ENCODE measurements around the gene FBP1. TPM values are rescaled to one million over a fixed set of nuclear protein-coding genes. Genes with fewer than 3 reads are reported as not detected.
"Not testable (repeated sequence)": the region's sequence is repeated elsewhere in the genome, so short reads cannot be mapped to it uniquely, and the experiment has no call there.

Gene FBP1
- total RNA-seq, 1 donor from 2014 or later = not detected

- Mint-ChIP-seq H3K27me3 (ENCODE audit: unreplicated experiment) (peaks cover 49% of the 10 kb centered on the region), H3K36me3 (ENCODE audit: unreplicated experiment) (no peaks in the 10 kb centered on the region), H3K4me1 (ENCODE audit: unreplicated experiment) (peaks cover 6% of the 10 kb centered on the region), H3K4me3 (ENCODE audit: unreplicated experiment) (no peak overlapping the region), H3K27ac (ENCODE audit: unreplicated experiment) (no peak overlapping the region), H3K9me3 (ENCODE audit: unreplicated experiment) (no peaks in the 10 kb centered on the region)
- TF ChIP-seq, protein P1, sequence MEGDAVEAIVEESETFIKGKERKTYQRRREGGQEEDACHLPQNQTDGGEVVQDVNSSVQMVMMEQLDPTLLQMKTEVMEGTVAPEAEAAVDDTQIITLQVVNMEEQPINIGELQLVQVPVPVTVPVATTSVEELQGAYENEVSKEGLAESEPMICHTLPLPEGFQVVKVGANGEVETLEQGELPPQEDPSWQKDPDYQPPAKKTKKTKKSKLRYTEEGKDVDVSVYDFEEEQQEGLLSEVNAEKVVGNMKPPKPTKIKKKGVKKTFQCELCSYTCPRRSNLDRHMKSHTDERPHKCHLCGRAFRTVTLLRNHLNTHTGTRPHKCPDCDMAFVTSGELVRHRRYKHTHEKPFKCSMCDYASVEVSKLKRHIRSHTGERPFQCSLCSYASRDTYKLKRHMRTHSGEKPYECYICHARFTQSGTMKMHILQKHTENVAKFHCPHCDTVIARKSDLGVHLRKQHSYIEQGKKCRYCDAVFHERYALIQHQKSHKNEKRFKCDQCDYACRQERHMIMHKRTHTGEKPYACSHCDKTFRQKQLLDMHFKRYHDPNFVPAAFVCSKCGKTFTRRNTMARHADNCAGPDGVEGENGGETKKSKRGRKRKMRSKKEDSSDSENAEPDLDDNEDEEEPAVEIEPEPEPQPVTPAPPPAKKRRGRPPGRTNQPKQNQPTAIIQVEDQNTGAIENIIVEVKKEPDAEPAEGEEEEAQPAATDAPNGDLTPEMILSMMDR (IDR thresholded peaks at IDR 0.05) = no peak
- DNase-seq (ENCODE audit: extremely low spot score, unreplicated experiment) = no peak
Observed at GRCh38 chr9:94602666-94603065, 36.7 kb downstream of the FBP1 start.

GRCh38 chr9:94600715-94601114, 38.6 kb downstream of the FBP1 start:
- H3K36me3 Mint-ChIP-seq (ENCODE audit: unreplicated experiment) = no peaks in the 10 kb centered on the region
- peaks cover 6% of the 10 kb centered on the region for H3K4me1 Mint-ChIP-seq (ENCODE audit: unreplicated experiment)
- H3K9me3 Mint-ChIP-seq (ENCODE audit: unreplicated experiment) = no peaks in the 10 kb centered on the region
- TF ChIP-seq, protein P1 (IDR thresholded peaks at IDR 0.05) = no peak
- H3K27me3 Mint-ChIP-seq (ENCODE audit: unreplicated experiment) = peaks cover 40% of the 10 kb centered on the region
- DNase-seq (ENCODE audit: extremely low spot score, unreplicated experiment) = no peak
- no peak overlapping the region for H3K4me3 Mint-ChIP-seq (ENCODE audit: unreplicated experiment)
- no peak overlapping the region for H3K27ac Mint-ChIP-seq (ENCODE audit: unreplicated experiment)

GRCh38 chr9:94600258-94600657, 39.1 kb downstream of the FBP1 start:
- H3K4me1 Mint-ChIP-seq (ENCODE audit: unreplicated experiment) = peaks cover 6% of the 10 kb centered on the region
- peaks cover 38% of the 10 kb centered on the region for H3K27me3 Mint-ChIP-seq (ENCODE audit: unreplicated experiment)
- no peaks in the 10 kb centered on the region for H3K9me3 Mint-ChIP-seq (ENCODE audit: unreplicated experiment)
- H3K4me3 Mint-ChIP-seq (ENCODE audit: unreplicated experiment) = no peak overlapping the region
- TF ChIP-seq, protein P1 (IDR thresholded peaks at IDR 0.05) = no peak
- no peak overlapping the region for H3K27ac Mint-ChIP-seq (ENCODE audit: unreplicated experiment)
- H3K36me3 Mint-ChIP-seq (ENCODE audit: unreplicated experiment) = no peaks in the 10 kb centered on the region
- DNase-seq (ENCODE audit: extremely low spot score, unreplicated experiment) = no peak

DNA sequence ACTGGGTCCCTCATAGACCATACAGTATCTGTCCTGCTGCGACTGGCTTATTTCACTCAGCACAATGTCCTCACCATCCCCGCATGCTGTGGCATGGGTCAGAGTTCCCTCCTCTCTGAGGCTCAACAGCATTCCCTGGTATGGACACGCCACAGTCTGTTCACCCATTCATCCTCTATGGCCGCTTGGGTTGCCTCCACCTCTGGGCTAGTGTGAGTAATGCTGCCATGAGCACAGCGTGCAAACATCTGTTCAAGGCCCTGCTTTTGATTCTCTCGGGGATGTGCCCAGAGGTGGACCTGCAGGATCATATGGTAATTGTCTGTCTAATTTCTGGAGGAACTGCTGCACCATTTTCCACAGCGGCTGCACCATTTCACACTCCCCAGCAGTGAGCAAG, 40.2 kb downstream of the FBP1 start:
- Mint-ChIP-seq H3K36me3 (ENCODE audit: unreplicated experiment) (no peaks in the 10 kb centered on the region), H3K4me1 (ENCODE audit: unreplicated experiment) (peaks cover 6% of the 10 kb centered on the region), H3K4me3 (ENCODE audit: unreplicated experiment) (no peak overlapping the region), H3K27me3 (ENCODE audit: unreplicated experiment) (peaks cover 32% of the 10 kb centered on the region), H3K9me3 (ENCODE audit: unreplicated experiment) (no peaks in the 10 kb centered on the region), H3K27ac (ENCODE audit: unreplicated experiment) (no peak overlapping the region)
- TF ChIP-seq, protein P1 (IDR thresholded peaks at IDR 0.05) = no peak
- no peak for DNase-seq (ENCODE audit: extremely low spot score, unreplicated experiment)

GRCh38 chr9:94593459-94594345, 45.6 kb downstream of the FBP1 start, which contains the start of gene FBP2:
FBP2 (minus strand) TSS chr9:94593824; CDS start chr9:94593726, 98 bp downstream.
- DNase-seq (ENCODE audit: extremely low spot score, unreplicated experiment) = no peak
- Mint-ChIP-seq H3K27ac (ENCODE audit: unreplicated experiment) (no peak within 1 kb of the TSS), H3K9me3 (ENCODE audit: unreplicated experiment) (no peaks in the 10 kb centered on the region), H3K4me1 (ENCODE audit: unreplicated experiment) (no peaks in the 10 kb centered on the region), H3K27me3 (ENCODE audit: unreplicated experiment) (peaks cover 23% of the 10 kb centered on the region), H3K36me3 (ENCODE audit: unreplicated experiment) (no peaks in the 10 kb centered on the region), H3K4me3 (ENCODE audit: unreplicated experiment) (no peak within 1 kb of the TSS)
- TF ChIP-seq, protein P1 (IDR thresholded peaks at IDR 0.05) = no peak

DNA sequence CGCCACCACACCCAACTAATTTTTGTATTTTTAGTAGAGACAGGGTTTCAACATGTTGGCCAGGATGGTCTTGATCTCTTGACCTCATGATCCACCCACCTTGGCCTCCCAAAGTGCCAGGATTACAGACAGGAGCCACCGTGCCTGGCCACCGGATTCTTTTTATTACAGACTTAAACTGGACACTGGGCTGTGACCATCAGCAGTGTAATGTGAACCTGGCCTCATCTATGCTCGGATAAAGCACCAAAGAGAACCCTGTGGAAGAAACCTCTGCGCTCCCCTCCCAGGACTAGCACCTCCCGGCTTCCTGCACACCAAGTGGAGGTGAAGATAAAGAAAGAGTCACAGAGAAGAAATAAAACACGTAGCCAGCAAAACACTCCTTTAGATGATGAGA, 46.6 kb downstream of the FBP1 start:
- H3K36me3 Mint-ChIP-seq (ENCODE audit: unreplicated experiment); H3K4me1 Mint-ChIP-seq (ENCODE audit: unreplicated experiment); H3K27ac Mint-ChIP-seq (ENCODE audit: unreplicated experiment); H3K4me3 Mint-ChIP-seq (ENCODE audit: unreplicated experiment); DNase-seq (ENCODE audit: extremely low spot score, unreplicated experiment); H3K9me3 Mint-ChIP-seq (ENCODE audit: unreplicated experiment): not testable (repeated sequence)
- H3K27me3 Mint-ChIP-seq (ENCODE audit: unreplicated experiment) = peaks cover 21% of the 10 kb centered on the region
